NCI-H82 treated with DMSO at 0.1 percent for 48 hours (cell line): ENCODE results near the gene S1PR3.

Source experiments
- DNase-seq: peaks from one replicate; lab custom pipeline; 2025; ENCODE audit not compliant: unreplicated experiment; lab: John Stamatoyannopoulos, UW

S1PR3 gene

DNA sequence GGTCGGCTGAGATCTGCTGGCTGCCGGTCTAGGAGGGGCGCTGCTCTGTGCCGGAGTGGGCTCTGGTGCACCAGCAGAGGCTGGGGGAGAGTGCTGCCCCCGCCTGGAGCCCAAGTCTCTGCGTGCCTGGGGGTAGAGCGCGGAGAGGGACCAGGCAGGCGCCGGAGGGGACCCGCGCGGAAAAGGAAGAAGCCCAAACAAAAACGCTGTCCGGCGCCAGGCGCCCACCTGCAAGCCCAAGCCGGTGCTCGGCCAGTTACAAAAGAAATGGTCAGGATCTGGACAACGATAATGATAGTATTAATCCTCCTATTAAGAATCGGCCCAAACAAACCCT is 571 bp upstream of the S1PR3 start:
- no peak for DNase-seq

DNA sequence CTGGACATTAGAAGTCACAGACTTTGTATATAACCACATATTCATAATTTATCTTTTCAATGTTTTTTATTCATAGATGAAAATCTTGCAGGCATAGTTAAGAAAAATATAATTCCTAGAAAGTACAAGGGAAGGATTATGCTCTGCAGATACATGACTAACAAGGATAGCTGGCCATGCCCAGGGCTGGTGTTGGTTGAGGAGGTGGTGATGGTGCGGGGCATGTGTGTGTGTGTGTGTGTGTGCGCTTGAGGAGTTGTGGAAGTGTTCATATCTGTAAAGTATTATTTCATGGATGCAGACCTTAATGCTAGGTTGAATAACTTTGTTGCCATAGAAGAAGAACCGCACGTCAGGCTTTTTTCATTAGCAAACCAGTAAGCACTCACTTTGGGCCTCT is 1.3 kb downstream of the S1PR3 start:
- no peak for DNase-seq

DNA sequence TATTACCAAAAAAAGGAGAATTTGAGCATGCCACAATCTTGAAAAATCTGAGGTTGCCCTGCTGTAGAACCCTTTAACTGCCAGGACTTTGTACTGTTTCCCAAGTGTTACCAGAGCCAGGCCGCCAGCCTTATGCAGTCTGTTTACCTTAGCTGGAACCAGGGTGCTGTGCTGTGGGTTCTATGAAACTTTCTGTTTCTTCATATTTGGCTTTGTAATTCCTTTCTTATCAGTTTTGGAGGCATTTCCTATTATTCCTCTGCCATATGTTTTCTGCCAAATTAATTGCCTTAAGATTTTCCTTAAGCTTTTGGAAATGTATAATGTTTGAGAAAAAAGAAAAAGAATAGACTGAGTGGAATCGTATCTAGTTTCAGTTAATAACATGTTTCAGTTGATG is 2.1 kb downstream of the S1PR3 start:
- DNase-seq, result no peak

DNA sequence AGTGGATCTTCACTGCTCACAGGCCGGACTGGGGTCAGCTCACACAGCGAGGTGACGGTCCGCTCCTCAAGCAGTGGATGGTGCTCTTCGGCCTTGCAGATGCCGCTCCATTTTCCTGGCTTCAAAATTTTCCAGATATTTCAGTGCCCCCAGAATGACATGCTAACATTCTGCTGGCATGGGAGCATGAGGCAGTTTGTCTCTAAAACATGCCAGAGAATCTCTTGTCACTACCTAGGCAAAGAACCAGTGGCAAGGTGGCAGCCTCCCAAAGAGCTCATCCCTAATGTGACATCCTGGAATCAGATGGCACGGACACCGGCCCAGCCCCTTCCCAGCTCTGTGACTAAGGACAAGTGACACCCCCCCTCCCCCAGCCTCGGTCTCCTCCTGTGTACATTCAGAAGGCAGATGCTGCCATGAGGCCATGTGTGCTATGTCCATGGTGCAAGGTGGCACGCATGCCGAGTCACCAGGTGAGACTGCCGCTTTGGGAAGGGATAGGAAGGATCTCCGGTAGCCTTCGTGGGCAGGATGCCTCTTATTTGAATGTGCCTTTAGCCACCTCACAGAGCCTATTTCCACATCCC is 2.7 kb downstream of the S1PR3 start:
- DNase-seq, result no peak

DNA sequence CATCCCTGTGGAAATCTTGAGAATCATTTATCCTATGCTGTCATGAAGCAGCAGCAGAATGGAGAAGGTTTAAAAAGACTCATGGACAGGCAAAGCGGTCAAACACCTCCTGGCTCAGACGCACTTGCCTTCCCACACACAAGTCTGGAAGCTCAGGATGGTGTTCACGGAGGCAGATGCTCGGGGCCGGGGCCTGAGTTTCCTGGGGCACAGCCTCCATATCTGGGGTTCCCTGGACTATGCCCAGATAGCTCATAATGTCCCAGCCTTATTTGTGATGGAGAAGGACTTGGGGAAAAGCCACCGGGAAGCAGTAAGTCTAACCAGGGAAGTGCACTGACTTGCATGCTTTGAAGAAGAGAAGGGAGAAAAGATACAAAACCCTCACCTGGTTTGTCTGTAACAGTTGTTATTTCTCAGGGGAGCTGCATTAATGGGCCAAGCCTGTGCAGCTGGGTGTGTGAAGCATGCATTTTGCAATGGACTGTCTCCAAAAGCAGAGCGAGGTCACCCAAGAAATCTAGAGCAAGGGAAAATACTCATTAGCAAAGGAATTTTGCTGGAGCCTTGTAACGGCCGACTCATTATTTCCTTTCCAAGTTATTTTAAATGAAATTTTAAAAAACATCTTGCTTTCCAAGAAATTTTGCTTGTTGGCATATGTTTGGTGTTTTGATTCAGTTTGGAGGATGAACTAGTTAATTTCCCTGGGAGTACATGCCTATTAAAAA is 3.4 kb downstream of the S1PR3 start:
- DNase-seq, result no peak

DNA sequence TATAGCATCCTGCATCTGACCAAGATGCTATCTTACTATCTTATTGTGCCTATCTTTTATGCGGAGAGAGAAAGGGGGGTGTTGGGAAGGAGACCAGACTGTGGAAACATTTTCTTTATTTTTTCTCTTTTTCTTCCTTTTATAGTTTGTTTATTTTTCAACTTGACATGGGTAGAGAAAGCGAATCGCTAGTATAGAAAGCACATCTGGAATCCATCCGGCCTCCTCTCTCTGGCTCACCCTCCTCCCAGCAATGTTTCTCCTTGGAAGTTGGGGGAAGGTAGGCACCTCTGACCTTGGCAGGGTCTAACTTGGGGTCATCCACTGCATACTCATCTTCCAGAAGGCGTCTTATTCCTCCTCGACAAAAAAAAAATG is 3.9 kb downstream of the S1PR3 start:
- no peak for DNase-seq

DNA sequence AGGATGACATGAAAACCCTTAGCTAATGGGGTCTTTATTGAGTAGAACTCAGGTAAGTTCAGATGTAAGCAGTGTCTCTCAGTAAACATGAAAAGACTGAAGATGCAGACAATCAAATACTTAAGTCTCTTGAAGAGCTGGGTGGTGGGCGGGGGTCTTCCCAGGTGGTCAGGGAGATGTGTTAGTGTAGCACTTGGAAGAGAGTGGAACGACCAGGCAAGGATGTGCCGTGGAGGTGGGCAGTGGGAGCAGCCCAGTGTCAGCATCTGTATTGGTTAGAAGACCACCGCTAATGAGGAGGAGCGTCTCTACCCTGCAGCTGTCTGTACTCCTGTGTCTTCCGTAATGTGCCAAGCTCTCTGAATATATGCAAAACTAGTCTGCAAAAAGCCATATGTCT is 4.4 kb downstream of the S1PR3 start:
- no peak for DNase-seq

DNA sequence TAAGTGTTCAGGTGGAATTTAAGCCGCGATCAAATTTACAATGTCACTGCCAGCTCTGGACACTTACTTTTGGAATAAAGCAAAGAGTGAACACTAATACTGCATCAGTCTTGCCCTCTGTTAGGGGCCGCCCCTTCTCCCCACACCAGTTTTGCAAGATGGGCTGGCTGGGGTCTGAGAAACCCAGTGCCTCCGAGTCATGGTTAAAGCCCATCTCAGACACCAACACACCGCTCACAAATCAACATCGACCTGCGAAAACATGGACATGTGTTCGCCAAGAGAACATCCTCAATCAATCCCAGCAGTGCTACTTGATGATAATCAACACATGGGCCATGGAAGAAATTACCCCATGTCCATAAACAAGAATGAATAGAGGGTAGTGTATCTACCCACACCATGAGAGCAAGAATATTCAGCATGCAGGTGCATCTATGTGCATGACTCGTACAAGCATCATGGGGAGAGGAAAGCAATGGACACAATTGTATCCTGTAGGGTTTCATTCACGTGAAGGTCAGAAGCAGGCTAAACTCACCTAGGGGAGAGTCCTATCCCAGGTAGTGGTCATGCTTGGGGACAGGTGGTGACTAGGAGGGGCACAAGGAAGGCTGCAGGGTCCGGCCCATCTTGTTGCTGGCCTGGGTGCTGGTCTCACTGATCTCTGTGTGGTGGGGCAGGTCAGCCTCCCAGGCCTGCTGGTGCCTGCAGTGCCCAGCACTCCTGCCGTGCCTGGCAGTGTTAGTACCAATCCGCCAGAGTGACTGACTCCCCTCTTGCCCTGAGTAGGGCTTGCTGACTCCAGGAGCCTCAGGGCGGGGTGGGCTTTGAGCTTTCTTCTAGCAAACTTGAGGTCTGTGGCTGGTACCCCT is 5.0 kb downstream of the S1PR3 start:
- DNase-seq, result no peak

DNA sequence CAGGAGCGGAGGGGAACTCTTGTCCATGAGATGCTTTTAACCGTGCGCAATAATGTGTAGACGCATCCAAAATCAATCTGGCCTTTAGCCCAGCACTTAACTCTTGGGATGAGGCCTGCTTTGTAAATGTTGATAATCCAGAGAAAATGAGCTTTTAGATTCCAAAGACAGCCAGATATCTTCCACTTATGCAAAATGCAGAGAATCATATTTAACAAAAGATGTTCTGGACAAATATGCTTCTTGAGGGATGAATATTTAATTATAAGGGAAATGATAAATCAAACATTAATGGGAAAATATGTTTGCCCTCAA is 5.6 kb downstream of the S1PR3 start:
- no peak for DNase-seq

DNA sequence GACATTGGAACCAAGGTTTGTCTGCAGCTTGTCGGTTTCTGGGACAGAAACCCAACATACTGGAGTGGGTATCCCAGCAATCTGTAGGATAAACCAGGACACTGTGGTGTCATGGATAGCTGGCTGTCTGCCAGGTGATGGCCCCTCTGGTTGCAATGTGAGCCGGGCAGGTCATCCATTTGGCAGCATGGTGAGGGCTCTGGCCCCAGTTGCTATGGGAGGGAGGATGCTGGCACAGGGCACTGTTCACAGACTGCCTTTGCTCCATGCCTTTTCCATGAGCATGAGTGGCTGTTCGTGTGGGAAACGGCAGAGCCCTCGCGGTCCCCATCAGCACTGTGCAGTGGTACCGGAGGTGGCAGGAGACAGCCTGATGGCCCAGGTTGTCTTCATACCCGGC is 6.4 kb downstream of the S1PR3 start:
- no peak for DNase-seq

DNA sequence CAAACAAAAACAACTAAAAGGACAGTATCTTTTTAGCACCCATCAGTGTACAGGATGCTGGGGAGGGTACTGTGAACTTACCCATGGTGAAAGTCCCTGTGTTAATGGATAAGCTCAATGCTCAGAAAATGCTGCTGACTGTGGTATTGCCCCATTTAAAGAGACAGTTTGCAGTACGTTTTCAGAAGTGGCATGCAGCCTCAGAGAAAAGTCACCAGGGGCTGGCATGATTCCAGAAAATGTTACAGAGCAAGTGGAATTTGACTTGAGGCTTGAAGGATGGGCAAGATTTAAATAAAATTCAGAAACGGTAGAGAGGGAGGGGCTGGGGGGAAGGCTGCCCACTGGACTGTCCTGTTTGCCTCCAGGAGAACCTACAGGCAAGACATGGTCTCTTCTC is 7.2 kb downstream of the S1PR3 start:
- no peak for DNase-seq

DNA sequence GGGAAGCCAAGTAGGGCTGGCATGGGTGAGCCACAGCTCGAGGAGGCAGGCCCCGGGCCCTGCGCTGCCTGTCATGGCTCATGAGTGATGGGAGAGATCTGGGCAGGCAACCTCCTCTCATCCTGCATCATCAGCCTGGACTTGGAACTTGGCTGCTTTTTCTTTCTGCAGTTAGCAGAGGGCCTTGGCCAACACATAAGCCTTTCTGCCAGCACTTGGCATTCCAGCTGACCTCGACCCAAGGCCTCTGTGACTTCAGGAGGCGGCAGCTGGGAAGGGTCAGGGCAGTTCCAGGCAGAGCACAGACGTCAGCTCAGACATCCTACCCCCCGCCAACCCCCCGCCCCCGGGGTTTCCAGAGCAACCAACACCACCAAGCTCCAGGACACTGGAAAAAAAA is 7.6 kb downstream of the S1PR3 start:
- no peak for DNase-seq

DNA sequence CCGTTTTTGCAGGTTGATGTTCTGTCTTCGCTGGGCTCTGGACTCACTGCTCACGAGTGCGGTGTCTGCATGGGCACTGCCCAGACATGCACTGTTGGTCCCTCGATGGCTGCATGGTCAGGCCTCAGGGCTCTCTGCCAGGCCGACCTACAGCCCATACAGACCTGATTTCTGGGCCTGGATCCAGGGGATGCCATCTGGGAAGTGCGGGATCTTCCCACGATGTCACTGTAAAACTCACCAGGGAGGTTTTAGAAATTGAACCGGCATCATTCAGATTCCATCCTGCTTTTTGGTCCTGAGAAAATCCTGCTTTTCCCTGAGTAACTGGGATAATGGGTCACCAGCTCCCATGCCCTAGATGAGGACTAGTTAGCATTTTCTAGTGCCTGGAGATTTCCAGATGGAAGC is 9.1 kb downstream of the S1PR3 start:
- DNase-seq, result no peak

DNA sequence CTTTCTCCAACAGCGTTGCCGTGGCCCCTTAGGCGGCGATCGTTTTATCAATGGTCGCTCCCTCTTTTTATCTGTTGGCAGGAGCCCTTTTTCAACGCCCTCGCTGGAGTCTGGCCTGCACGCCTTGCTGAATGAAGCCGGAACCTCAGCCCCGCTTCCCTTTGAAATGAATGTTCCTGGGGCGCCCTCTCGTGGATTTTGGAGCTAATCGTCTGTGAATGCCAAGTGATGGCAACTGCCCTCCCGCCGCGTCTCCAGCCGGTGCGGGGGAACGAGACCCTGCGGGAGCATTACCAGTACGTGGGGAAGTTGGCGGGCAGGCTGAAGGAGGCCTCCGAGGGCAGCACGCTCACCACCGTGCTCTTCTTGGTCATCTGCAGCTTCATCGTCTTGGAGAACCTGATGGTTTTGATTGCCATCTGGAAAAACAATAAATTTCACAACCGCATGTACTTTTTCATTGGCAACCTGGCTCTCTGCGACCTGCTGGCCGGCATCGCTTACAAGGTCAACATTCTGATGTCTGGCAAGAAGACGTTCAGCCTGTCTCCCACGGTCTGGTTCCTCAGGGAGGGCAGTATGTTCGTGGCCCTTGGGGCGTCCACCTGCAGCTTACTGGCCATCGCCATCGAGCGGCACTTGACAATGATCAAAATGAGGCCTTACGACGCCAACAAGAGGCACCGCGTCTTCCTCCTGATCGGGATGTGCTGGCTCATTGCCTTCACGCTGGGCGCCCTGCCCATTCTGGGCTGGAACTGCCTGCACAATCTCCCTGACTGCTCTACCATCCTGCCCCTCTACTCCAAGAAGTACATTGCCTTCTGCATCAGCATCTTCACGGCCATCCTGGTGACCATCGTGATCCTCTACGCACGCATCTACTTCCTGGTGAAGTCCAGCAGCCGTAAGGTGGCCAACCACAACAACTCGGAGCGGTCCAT is 10.0 kb downstream of the S1PR3 start:
- peak; percentile 51 for DNase-seq

DNA sequence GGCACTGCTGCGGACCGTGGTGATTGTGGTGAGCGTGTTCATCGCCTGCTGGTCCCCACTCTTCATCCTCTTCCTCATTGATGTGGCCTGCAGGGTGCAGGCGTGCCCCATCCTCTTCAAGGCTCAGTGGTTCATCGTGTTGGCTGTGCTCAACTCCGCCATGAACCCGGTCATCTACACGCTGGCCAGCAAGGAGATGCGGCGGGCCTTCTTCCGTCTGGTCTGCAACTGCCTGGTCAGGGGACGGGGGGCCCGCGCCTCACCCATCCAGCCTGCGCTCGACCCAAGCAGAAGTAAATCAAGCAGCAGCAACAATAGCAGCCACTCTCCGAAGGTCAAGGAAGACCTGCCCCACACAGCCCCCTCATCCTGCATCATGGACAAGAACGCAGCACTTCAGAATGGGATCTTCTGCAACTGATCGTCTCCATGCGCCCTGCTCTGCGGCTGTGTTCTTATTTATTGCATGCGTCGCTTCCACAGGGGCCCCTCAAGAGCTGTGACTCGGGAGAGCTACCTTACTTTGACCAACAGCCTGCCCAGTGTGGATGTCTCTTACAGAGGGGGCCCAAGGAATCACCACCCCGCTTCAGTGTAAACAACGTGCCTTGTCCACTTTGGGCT is 10.8 kb downstream of the S1PR3 start:
- no peak for DNase-seq

DNA sequence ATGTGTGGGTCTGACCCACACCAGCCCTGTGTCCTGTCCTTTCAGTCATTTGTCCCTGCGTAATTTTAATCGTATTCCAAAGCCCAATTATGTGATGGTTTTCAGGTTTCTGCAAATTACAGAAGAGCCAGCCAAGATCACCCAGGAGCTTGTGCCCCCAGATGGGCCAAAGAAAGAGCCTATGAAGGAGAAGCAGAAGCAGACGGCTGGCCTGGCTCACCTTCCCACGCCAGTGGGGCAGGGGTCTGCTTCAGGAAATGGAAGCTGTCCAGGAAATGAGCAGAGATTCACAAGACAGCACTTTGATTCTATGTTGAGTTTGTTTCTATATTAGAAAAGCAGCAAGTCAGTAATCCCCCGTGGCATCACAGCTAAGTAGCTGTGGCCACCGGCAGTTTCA is 11.7 kb downstream of the S1PR3 start:
- DNase-seq, result no peak

DNA sequence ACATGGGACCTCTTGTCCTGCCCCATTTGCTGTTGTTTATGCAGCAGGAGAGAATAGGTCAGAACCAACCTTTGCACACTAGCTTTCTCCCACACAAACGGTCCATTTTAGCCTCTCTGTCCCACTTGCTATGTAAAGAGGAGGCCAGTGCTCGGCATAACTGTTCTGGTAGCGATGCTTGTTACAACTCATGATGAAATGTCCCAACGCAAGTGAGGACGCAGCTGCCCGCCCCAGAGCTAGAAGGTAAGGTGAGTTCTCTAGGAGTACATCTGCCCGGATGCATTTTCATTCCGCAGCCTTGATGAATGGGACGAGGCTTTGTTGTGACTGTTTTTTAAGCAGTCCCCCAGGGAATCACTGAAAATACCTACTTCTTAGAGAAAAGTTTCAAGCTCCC is 14.1 kb downstream of the S1PR3 start:
- DNase-seq, result no peak

DNA sequence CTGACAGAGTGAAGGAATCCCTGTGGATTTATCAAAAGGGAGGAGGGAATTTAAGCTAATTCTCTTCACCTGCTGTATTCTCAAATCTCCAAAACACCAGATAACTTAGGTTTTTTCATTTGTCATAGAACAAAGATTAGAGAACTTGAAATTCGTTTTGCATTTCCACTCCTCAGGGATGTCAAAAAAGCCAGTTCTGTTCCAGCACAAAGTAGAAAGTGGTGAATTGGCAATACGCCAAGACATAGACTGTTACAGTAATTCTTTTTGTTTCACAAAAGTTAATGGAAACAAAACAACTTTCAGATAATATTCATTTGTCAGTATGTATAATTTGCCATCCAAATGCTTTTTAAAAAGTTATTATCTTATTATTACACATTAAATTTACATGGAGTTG is 15.0 kb downstream of the S1PR3 start:
- no peak for DNase-seq

DNA sequence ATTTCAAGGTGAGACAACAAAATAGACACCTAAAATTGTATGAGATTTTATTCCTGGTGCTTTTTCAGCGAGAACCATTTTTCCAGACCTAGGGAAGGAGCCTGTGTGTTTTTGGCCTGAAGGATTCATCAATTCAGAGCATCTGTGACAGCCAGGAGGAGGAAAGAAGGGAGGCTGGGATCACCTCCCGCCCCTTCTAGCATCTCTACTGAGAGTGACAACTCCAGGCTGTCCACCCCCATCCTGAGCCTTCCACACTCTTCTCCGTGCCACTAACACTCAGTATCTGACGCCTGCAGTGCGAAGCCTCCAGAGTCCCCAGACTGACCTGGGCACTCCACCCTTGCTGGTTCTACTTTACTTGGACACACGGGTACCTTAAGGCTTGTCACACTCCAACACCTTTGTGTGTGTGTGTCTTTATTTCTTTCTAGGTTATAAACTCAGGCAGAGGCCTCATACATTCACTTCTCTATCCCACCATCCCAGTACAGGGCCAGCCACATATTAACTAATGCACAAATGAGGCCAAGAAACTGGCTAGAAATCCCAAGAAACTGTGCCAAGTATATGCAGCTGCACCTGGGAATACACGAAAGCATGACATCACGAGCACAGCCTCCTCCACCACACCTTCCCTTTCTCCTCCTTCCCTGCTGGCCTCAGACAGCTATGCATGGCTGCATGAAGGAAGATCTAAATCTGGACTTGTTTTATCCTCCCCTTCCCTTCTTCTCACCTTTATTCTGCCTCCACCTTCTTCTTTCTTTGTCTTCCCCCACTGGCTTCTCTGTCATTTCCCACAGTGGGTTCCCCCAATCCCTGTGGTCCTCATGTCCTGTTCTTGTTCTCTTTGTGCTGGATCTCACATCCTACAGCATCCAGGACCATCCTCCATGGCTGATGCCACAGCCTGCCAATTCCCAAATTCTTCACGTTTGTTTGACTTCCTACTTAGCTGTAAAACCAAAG is 16.0 kb downstream of the S1PR3 start:
- no peak for DNase-seq
